Left colon (tissue), 2 donors: Measurements from ENCODE around the gene LSM14B. TPM values are rescaled to one million over a fixed set of nuclear protein-coding genes. Genes with fewer than 3 reads are reported as not detected.
"Not testable (repeated sequence)": the region's sequence is repeated elsewhere in the genome, so short reads cannot be mapped to it uniquely, and the experiment has no call there.

Experiments used
- ATAC-seq: fragments of 200-7000 bp; cut with Tn5 transposase; one replicate; pipeline ENCODE4 v1.9.1; 2020; ENCODE audit warnings: mild to moderate bottlenecking, moderate library complexity
- DNase-seq, 2 donors: peaks; one replicate each; pipeline ENCODE4 v3.0.0-alpha.2; 2020
- intact Hi-C, 2 donors: fragments of 100-400 bp; cut with DNase I in 1 of 2; cut with micrococcal nuclease in 1 of 2; formaldehyde crosslinking; loops; one replicate each; pipeline versions ENCODE4 v1.11.2 to v1.14.0; 2022; cut with DNase I, micrococcal nuclease
- long read RNA-seq: library from polyadenylated mRNA; unstranded; transcript quantifications from one replicate; pipeline ENCODE4 v2.0.0, GENCODE V29; 2021
- total RNA-seq, 2 donors: library from RNA; stranded (reverse); fragmentation: NEBNext Ultra II Directional; extraction: Animal tissue kit (Norgen Biotek cat#: 25700); gene quantifications; one replicate each; pipeline ENCODE4 v1.2.1, GENCODE V29; 2021
- donor health status: DM: no; HTN: no; CAD: no.
- donor health status: DM: yes; HTN: yes; CAD: no.

The LSM14B gene
- total RNA-seq: 10 to 100 TPM; 33.0 to 36.3 TPM
- long read RNA-seq, partial matches to known transcripts: 0 of 1 reads
- long read RNA-seq, other reads (novel, unspliced or antisense): 1 of 1 reads

DNA sequence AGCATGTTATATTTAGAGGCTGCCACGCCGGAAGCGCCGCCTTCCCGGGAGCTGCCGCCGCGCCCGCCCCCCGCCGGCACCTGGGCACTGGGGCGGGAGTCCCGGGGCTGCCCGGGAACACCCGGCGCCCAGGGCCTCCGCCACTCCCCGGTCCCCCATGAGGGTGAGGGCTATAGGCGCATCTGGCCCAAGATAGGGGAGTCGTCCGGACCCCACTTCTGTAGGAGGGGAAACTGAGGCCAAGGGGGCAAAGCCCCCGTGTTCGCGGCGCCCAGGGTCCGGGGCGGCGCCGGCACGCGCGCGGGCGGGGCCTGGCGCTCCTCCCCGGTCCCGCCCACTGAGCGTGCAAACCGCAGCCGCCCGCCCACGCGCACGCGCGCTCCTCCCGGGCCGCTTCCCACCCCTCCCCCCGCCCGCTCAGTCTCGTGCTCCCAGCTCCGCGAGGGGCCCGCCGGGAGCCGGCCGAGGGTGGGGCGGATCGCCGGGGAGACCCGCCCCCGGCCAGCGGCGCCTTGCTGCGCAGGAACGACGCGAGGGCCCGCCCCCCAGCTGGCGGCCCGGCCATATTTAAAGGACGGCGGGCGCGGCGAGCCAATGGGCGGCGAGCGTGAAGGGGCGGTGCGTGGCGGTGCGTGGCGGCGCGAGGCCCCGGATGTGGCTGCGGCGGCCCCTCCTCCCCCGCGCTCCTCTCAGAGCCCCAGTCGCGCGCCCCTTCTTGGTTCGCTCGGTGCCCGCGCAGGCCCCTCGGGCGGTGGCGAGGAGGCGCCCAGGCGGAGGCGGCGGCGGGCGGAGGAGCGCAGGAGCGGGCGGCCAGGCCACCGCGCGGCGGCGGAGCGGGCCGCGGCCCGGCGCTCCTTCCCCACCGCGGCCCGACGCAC lies at the start of gene LSM14B:
LSM14B (plus strand) TSS at position 700 of the 878 bp plus-strand sequence. CDS start 192 bp downstream, outside the sequence.
- DNase-seq (peak; percentile 93 to 96), ATAC-seq (peak; percentile 81)
- intact Hi-C loops: loop anchor here in 1 of 2 donors (5.0 kb wide), 1 partner anchor 55 kb away; the partner anchor contains the start of gene TAF4

- DNase-seq (no peak), ATAC-seq (no peak)
- intact Hi-C loops: no loop called here
Measured at GRCh38 chr20:62073323-62073722, 49.0 kb upstream of the LSM14B start.

- DNase-seq: no peak
- intact Hi-C loops: no loop called here
- ATAC-seq: no peak
Measured at GRCh38 chr20:62079166-62079565, 43.1 kb upstream of the LSM14B start.

DNA sequence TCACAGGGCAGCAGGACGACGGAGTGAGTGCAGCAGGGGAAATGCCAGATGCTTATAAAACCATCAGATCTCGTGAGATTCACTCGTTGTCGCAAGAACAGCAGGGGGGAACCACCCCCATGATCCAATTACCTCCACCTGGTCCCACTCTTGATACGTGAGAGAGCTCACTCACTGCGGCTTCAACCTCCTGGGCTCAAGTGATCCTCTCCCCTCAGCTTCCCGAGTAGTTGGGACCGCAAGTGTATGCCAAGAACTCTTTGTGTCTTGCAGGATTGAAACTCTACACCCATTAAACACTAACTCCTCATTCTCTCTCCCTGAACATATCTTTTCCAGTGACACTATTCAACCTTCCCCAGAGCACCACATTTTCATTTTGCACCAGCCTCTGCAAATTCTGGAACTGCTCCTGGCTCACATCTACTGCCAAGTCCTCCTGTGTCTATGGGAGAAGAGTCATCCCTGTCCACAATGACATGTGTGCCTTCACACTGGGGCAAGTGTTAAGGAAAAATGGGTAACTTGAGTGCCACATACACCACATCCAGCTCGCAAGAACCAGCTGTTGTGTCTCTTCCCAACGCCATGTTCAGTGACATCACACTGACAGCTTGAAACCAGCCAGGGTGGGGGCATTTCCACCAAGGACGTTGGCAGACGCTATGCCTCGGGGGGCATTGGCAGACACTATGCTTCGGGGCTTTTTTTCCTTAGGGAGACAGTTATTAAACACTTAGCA lies 41.9 kb upstream of the LSM14B start:
- ATAC-seq (no peak), DNase-seq (no peak)
- intact Hi-C loops: no loop called here

- ATAC-seq: no peak
- intact Hi-C loops: no loop called here
- DNase-seq: no peak
Measured at GRCh38 chr20:62083312-62083711, 39.0 kb upstream of the LSM14B start.

- DNase-seq, ATAC-seq, intact Hi-C loops: not testable (repeated sequence)
Measured at GRCh38 chr20:62084224-62084623, 38.1 kb upstream of the LSM14B start.

DNA sequence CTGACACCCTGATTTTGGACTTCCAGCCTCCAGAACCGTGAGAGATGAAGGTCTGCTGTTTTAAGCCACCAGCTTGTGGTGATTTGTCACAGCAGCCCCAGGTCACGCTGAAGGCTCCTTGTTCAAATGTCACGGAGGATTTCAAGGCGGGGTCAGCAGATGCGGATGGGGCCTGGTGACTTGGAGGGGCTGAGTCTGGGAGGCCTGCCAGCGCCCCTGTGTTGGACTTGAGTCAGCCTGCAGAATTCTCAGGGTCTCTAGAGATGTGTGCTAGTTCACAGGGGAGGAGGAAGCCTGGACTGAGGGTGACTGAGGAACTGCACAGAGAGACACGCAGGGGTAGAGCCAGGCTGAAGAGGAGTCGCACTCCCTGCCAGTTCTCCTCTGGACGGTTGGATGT lies 37.1 kb upstream of the LSM14B start:
- DNase-seq (no peak), ATAC-seq (no peak)
- intact Hi-C loops: no loop called here

DNA sequence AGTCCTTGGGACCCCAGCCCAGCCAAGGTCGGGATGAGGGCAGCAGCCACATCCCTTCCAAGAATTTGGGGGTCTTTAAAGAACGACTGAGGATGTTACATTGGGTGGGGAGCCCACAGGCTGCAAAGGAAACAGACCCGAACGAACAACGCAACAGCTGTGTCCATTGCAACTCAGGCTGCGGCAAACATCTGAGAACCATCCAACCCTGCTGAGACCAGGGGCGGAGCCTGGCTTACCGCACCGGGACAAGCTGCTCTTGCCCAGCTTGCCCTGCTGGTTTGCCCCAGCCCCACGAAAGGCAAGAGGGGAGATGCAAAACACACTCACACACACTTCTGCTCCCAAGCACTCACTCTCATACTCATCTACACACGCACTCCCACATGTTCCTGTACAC lies 35.0 kb upstream of the LSM14B start:
- DNase-seq: no peak
- intact Hi-C loops: no loop called here
- no peak for ATAC-seq

GRCh38 chr20:62087632-62088031 lies 34.6 kb upstream of the LSM14B start:
- intact Hi-C loops: no loop called here
- no peak for ATAC-seq
- DNase-seq: no peak

DNA sequence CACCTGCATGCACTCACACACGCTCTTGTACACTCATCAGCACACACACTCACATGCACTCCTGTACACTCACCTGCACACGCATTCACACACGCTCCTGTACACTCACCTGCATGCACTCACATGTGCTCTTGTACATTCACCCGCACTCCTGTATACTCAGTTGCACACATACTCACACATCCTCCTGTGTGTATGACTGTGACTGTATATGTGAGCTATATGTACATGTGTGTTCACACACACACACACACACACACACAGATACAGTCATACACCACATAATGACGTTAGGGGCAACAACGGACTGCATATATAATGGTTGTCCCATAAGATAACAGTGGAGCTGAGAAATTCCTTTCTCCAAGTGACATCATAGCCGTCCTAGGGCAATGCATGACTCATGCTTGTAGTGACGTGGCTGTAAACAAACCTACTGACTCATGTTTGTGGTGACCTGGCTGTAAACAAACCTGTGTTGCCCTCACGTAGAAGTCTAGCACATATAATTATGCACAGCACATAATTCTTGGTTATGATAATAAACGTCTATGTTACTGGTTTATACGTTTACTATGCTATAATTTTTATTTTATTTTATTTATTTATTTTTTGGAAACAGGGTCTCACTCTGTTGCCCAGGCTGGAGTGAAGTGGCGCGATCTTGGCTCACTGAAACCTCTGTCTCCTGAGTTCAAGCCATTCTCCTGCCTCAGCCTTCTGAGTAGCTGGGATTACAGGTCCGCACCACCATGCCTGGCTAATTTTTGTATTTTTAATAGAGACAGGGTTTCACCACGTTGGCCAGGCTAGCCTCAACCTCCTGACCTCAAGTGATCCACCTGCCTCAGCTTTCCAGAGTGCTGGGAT lies 33.8 kb upstream of the LSM14B start:
- peak; percentile 58 for ATAC-seq
- no peak for DNase-seq
- intact Hi-C loops: no loop called here

DNA sequence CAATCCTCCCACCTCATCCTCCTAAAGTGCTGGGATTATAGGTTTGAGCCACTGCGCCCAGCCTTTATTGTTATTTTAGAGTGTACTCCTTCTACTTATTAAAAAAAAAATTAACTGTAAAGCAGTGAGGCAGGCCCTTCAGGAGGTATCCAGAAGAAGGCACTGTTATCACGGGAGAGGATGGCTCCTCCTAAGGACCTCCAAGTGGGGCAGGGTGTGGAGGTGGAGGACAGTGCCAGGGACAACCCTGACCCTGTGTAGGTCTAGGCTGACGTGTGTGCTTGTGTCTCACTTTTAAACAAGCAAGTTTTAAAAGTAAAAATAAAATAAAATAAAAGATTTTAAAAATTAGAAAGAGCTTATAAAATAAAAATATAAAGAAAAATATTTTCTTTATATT lies 32.9 kb upstream of the LSM14B start:
- intact Hi-C loops: no loop called here
- ATAC-seq (no peak), DNase-seq (no peak)

- no peak for DNase-seq
- ATAC-seq: no peak
- intact Hi-C loops: no loop called here
Measured at GRCh38 chr20:62096421-62097380, 25.6 kb upstream of the LSM14B start.

- DNase-seq: no peak
- intact Hi-C loops: no loop called here
- ATAC-seq: no peak
Measured at GRCh38 chr20:62097881-62098407, 24.3 kb upstream of the LSM14B start.

- ATAC-seq (no peak), DNase-seq (no peak)
- intact Hi-C loops: no loop called here
Measured at GRCh38 chr20:62101078-62101477, 21.2 kb upstream of the LSM14B start.

- ATAC-seq: no peak
- intact Hi-C loops: no loop called here
Measured at GRCh38 chr20:62103508-62104233, 18.6 kb upstream of the LSM14B start.

GRCh38 chr20:62104234-62104789 lies 18.0 kb upstream of the LSM14B start:
- peak; percentile 17 for ATAC-seq
- no peak for DNase-seq
- intact Hi-C loops: no loop called here

More at GRCh38 chr20:62103508-62104233, 18.6 kb upstream of the LSM14B start:
- DNase-seq: no peak
